Mesothelial cell of epicardium (in vitro differentiated cells): Measurements from ENCODE around the gene HSD17B14. TPM values are rescaled to one million over a fixed set of nuclear protein-coding genes. Genes with fewer than 3 reads are reported as not detected.
"Not testable (repeated sequence)": the region's sequence is repeated elsewhere in the genome, so short reads cannot be mapped to it uniquely, and the experiment has no call there.

ENCODE experiments used
- DNase-seq, 2 experiments: peaks; one replicate each; pipeline ENCODE4 v3.0.0; 2021; ENCODE audit warnings: low spot score in 2 of 2; ENCODE audit not compliant: unreplicated experiment in 2 of 2
- H3K27ac Mint-ChIP-seq: 2 replicates; pipeline ENCODE4 v1.8.0; 2021; ENCODE audit warnings: mixed read lengths
- H3K27me3 Mint-ChIP-seq: 2 replicates; pipeline ENCODE4 v1.8.0; 2021; ENCODE audit warnings: low read depth, mixed read lengths
- H3K36me3 Mint-ChIP-seq: 2 replicates; pipeline ENCODE4 v1.8.0; 2021; ENCODE audit warnings: mixed read lengths
- H3K4me1 Mint-ChIP-seq: 2 replicates; pipeline ENCODE4 v1.8.0; 2021; ENCODE audit warnings: mixed read lengths
- H3K4me3 Mint-ChIP-seq: 2 replicates; pipeline ENCODE4 v1.8.0; 2021; ENCODE audit warnings: mild to moderate bottlenecking, moderate library complexity, mixed read lengths
- H3K9me3 Mint-ChIP-seq: 2 replicates; pipeline ENCODE4 v1.8.0; 2021; ENCODE audit warnings: mixed read lengths
- total RNA-seq: library from RNA; stranded (reverse); gene quantifications from 3 replicates; pipeline ENCODE4 v1.2.1, GENCODE V29; 2021
- TF ChIP-seq, protein P1 (sequence below): fragments of 200-600 bp; sonication (generic); IDR thresholded peaks from one replicate; pipeline ENCODE4 v1.5.0; 2021; ENCODE audit warnings: antibody characterized with exemption; ENCODE audit not compliant: unreplicated experiment

The HSD17B14 gene
- total RNA-seq = 22.9 to 29.6 TPM (median 27.1 TPM) in 3 replicates

GRCh38 chr19:48836089-48837017 lies at the start of gene HSD17B14:
Gene HSD17B14 (minus strand): TSS chr19:48836491. CDS start chr19:48836411, 80 bp downstream.
- TF ChIP-seq, protein P1, sequence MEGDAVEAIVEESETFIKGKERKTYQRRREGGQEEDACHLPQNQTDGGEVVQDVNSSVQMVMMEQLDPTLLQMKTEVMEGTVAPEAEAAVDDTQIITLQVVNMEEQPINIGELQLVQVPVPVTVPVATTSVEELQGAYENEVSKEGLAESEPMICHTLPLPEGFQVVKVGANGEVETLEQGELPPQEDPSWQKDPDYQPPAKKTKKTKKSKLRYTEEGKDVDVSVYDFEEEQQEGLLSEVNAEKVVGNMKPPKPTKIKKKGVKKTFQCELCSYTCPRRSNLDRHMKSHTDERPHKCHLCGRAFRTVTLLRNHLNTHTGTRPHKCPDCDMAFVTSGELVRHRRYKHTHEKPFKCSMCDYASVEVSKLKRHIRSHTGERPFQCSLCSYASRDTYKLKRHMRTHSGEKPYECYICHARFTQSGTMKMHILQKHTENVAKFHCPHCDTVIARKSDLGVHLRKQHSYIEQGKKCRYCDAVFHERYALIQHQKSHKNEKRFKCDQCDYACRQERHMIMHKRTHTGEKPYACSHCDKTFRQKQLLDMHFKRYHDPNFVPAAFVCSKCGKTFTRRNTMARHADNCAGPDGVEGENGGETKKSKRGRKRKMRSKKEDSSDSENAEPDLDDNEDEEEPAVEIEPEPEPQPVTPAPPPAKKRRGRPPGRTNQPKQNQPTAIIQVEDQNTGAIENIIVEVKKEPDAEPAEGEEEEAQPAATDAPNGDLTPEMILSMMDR = peak; percentile 37
- no peaks in the 10 kb centered on the region for H3K9me3 Mint-ChIP-seq
- no peaks in the 10 kb centered on the region for H3K27me3 Mint-ChIP-seq
- H3K4me3 Mint-ChIP-seq = peak within 1 kb of the TSS; percentile 77
- peaks cover 22% of the 10 kb centered on the region for H3K4me1 Mint-ChIP-seq
- peak within 1 kb of the TSS; percentile 95 for H3K27ac Mint-ChIP-seq
- peaks cover 15% of the 10 kb centered on the region for H3K36me3 Mint-ChIP-seq
- peak in 1 of 2 experiments; percentile 65 for DNase-seq

DNA sequence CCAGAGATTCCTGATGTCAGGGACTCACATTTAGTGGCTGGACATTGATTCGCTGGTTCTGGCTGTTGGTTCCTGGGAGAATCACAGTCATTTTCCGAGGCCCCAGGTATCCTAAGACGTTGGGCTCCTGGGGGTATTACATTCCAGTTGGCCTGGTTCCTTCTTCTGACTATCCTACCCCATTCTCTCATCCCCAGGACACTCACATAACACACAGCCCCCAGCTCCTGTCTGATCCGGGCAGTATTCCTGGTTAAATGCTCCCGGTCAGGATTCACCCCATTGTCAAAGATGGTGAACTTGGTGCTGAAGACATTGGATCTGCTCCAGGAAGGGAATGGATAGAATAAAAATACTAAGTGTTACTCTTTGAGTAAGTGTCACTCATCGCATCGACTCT lies 47.4 kb upstream of the HSD17B14 start:
- no peak for DNase-seq
- Mint-ChIP-seq H3K4me3 (no peak overlapping the region), H3K36me3 (peaks cover under 1% of the 10 kb centered on the region), H3K4me1 (no peaks in the 10 kb centered on the region), H3K27me3 (no peaks in the 10 kb centered on the region), H3K27ac (no peak overlapping the region), H3K9me3 (peaks cover 17% of the 10 kb centered on the region)
- TF ChIP-seq, protein P1 = no peak

- TF ChIP-seq, protein P1 = no peak
- H3K27ac Mint-ChIP-seq = no peak overlapping the region
- peaks cover 7% of the 10 kb centered on the region for H3K36me3 Mint-ChIP-seq
- H3K4me1 Mint-ChIP-seq = no peaks in the 10 kb centered on the region
- no peaks in the 10 kb centered on the region for H3K27me3 Mint-ChIP-seq
- DNase-seq = no peak
- no peak overlapping the region for H3K4me3 Mint-ChIP-seq
- peaks cover 17% of the 10 kb centered on the region for H3K9me3 Mint-ChIP-seq
Measured at GRCh38 chr19:48881741-48882657, 45.7 kb upstream of the HSD17B14 start.

DNA sequence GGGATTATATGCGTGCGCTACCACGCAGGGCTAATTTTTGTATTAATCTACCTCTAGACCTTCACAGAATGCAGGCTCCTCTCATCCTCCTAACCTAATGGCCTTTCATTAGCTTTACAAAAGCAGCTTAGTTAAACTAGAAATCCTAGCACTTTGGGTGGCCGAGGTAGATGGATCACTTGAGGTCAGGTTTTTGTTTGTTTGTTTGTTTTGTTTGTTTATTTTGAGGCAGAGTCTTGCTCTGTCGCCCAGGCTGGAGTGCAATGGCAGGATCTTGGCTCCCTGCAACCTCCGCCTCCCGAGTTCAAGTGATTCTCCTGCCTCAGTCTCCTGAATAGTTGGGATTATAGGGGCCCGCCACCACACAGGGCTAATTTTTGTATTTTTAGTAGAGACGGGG lies 43.4 kb upstream of the HSD17B14 start:
- Mint-ChIP-seq H3K36me3 (peaks cover 17% of the 10 kb centered on the region), H3K4me1 (peaks cover 16% of the 10 kb centered on the region), H3K9me3 (peaks cover 17% of the 10 kb centered on the region)
- not testable (repeated sequence) for DNase-seq, H3K4me3 Mint-ChIP-seq, H3K27me3 Mint-ChIP-seq, H3K27ac Mint-ChIP-seq

DNA sequence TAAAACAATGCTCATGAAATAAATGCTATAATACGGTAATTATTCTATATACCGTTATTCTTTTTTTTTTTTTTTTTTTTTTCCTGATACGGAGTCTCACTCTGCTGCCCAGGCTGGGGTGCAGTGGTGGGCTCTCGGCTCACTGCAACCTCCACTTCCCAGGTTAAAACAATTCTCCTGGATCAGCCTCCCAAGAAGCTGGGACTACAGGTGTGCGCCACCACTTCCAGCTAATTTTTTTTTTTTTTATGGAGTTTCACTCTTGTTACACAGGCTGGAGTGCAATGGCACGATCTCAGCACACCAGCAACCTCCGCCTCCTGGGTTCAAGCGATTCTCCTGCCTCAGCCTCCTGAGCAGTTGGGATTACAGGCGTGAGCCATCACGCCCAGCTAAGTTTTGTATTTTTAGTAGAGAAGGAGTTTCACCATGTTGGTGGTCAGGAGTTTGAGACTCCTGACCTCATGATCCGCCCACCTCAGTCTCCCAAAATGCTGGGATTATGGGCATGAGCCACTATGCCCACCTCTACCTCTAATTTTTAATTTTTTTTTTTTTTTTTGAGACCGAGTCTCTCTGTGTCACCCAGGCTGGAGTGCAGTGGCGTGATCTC lies 42.8 kb upstream of the HSD17B14 start:
- peaks cover 22% of the 10 kb centered on the region for H3K36me3 Mint-ChIP-seq

More for the DNA sequence above, 42.8 kb upstream of the HSD17B14 start:
- no peak for DNase-seq
- no peak overlapping the region for H3K27ac Mint-ChIP-seq
- TF ChIP-seq, protein P1 = no peak
- no peaks in the 10 kb centered on the region for H3K27me3 Mint-ChIP-seq
- no peak overlapping the region for H3K4me3 Mint-ChIP-seq
- H3K4me1 Mint-ChIP-seq = peaks cover 22% of the 10 kb centered on the region
- peaks cover 17% of the 10 kb centered on the region for H3K9me3 Mint-ChIP-seq
